ENCODE data around the gene LIX1L.

- TF ChIP-seq CTCF (IDR thresholded peaks at IDR 0.05) (no peak), EZH2 (IDR thresholded peaks at IDR 0.05) (no peak)
Measured at GRCh38 chr1:145990249-145990855, 32.5 kb upstream of the LIX1L start.
